MM.1S (cell line): ENCODE results near the gene TGM3.

ENCODE experiments used
- DNase-seq: peaks from one replicate; pipeline ENCODE4 v3.0.0-alpha.2; 2015
- H2AFZ ChIP-seq: fragments of 300-600 bp; sonication (generic); 2 replicates; pipeline ENCODE4 v1.6.0; 2016; ENCODE audit warnings: antibody characterized with exemption, low read length
- H3F3A ChIP-seq: fragments of 300-600 bp; sonication (generic); 2 replicates; pipeline ENCODE4 v1.6.1; 2016; ENCODE audit warnings: mild to moderate bottlenecking, antibody characterized with exemption, low read length, moderate library complexity, mixed read lengths; ENCODE audit not compliant: insufficient read depth
- H3K27ac ChIP-seq: fragments of 300-600 bp; sonication (generic); 2 replicates; pipeline ENCODE4 v1.5.1; 2016; ENCODE audit warnings: mild to moderate bottlenecking, low read length
- H3K27me3 ChIP-seq: fragments of 300-600 bp; sonication (generic); replicated peaks from 2 replicates; pipeline ENCODE4 v1.6.0; 2016; ENCODE audit warnings: low read length; ENCODE audit not compliant: insufficient read depth
- H3K36me3 ChIP-seq: fragments of 300-600 bp; sonication (generic); replicated peaks from 2 replicates; pipeline ENCODE4 v1.6.1; 2016; ENCODE audit warnings: mild to moderate bottlenecking, low read length, mixed read lengths; ENCODE audit not compliant: insufficient read depth
- H3K4me1 ChIP-seq: fragments of 300-600 bp; sonication (generic); 2 replicates; pipeline ENCODE4 v1.6.1; 2016; ENCODE audit warnings: low read length, mixed read lengths
- H3K4me2 ChIP-seq: fragments of 300-600 bp; sonication (generic); 2 replicates; pipeline ENCODE4 v1.6.0; 2016; ENCODE audit warnings: low read depth, low read length
- H3K4me3 ChIP-seq: fragments of 300-600 bp; sonication (generic); 2 replicates; pipeline ENCODE4 v1.5.1; 2016; ENCODE audit warnings: low read length, mixed read lengths
- H3K79me2 ChIP-seq: fragments of 300-600 bp; sonication (generic); 2 replicates; pipeline ENCODE4 v1.6.1; 2016; ENCODE audit warnings: mixed run types, low read length, mixed read lengths
- H3K9ac ChIP-seq: fragments of 300-600 bp; sonication (generic); 2 replicates; pipeline ENCODE4 v1.6.1; 2016; ENCODE audit warnings: low read length, mixed read lengths
- H3K9me2 ChIP-seq: fragments of 300-600 bp; sonication (generic); replicated peaks from 2 replicates; pipeline ENCODE4 v1.6.1; 2016; ENCODE audit warnings: mild to moderate bottlenecking, low read length, mixed read lengths; ENCODE audit not compliant: insufficient read depth
- H3K9me3 ChIP-seq: fragments of 300-600 bp; sonication (generic); replicated peaks from 2 replicates; pipeline ENCODE4 v1.6.1; 2016; ENCODE audit warnings: mild to moderate bottlenecking, low read length, mixed read lengths; ENCODE audit not compliant: insufficient read depth
- H4K20me1 ChIP-seq: fragments of 300-600 bp; sonication (generic); 2 replicates; pipeline ENCODE4 v1.6.1; 2016; ENCODE audit warnings: mild to moderate bottlenecking, low read length, moderate library complexity, mixed read lengths; ENCODE audit not compliant: insufficient read depth
- CTCF ChIP-seq: fragments of 300-600 bp; sonication (generic); IDR thresholded peaks from 2 replicates; pipeline ENCODE4 v1.5.1; 2016; ENCODE audit warnings: antibody characterized with exemption, low read length, mixed read lengths
- EZH2 ChIP-seq: fragments of 300-600 bp; sonication (generic); optimal IDR thresholded peaks from 2 replicates; pipeline ENCODE3; 2017; ENCODE audit warnings: low read depth, mild to moderate bottlenecking, antibody characterized with exemption, low read length, mixed read lengths
- EZH2phosphoT487 ChIP-seq: fragments of 300-600 bp; sonication (generic); IDR thresholded peaks from 2 replicates; pipeline ENCODE4 v1.6.1; 2018; ENCODE audit warnings: antibody characterized with exemption, low read length

Gene TGM3

DNA sequence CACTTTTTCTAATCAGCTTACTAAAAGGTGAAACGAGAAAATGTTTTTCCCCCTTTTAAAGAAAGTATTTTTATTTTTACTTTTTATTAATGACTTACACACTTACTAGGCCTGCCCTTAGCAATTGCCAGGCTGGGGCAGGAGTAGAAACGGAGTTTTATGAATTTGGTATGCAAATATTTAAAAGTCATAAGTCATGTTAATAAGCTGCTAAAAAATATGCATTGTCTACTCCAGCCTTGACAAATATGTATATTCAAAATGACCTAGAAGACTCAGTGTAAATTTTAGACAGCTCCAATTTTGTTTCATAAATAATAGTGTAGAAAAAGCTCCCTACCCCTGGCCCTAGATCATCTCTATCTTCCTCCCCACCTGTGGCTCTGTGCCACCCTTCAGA is 67.4 kb downstream of the TGM3 start:
- Histone ChIP-seq H4K20me1 (no peaks in the 10 kb centered on the region), H3K27me3 (no peaks in the 10 kb centered on the region), H3F3A (no peaks in the 10 kb centered on the region), H3K4me3 (no peak overlapping the region), H3K79me2 (no peaks in the 10 kb centered on the region), H3K9me2 (no peaks in the 10 kb centered on the region), H3K4me1 (no peaks in the 10 kb centered on the region), H2AFZ (no peak overlapping the region), H3K4me2 (no peak overlapping the region), H3K9me3 (no peaks in the 10 kb centered on the region), H3K36me3 (no peaks in the 10 kb centered on the region), H3K27ac (no peak overlapping the region), H3K9ac (no peak overlapping the region)
- DNase-seq, result no peak
- no peak for TF ChIP-seq EZH2
- no peak for TF ChIP-seq CTCF
- no peak for TF ChIP-seq EZH2phosphoT487

- H3K4me1 ChIP-seq, result no peaks in the 10 kb centered on the region
- H3K27ac ChIP-seq, result no peak overlapping the region
- DNase-seq, result no peak
Measured at GRCh38 chr20:2363587-2363986, 67.8 kb downstream of the TGM3 start.

GRCh38 chr20:2364044-2364443 is 68.2 kb downstream of the TGM3 start:
- H3K4me2 ChIP-seq, result no peak overlapping the region
- no peaks in the 10 kb centered on the region for H3K79me2 ChIP-seq
- no peak overlapping the region for H3K27ac ChIP-seq
- H3K4me1 ChIP-seq, result no peaks in the 10 kb centered on the region
- H3K9me3 ChIP-seq, result no peaks in the 10 kb centered on the region
- H2AFZ ChIP-seq, result no peak overlapping the region
- H3K27me3 ChIP-seq, result no peaks in the 10 kb centered on the region
- no peaks in the 10 kb centered on the region for H3F3A ChIP-seq
- no peak overlapping the region for H3K9ac ChIP-seq
- H4K20me1 ChIP-seq, result no peaks in the 10 kb centered on the region
- H3K9me2 ChIP-seq, result no peaks in the 10 kb centered on the region
- H3K4me3 ChIP-seq, result no peak overlapping the region
- no peak for DNase-seq
- no peaks in the 10 kb centered on the region for H3K36me3 ChIP-seq
- TF ChIP-seq EZH2 (no peak), CTCF (no peak), EZH2phosphoT487 (no peak)

More at GRCh38 chr20:2363587-2363986, 67.8 kb downstream of the TGM3 start:
- TF ChIP-seq EZH2phosphoT487 (no peak), CTCF (no peak), EZH2 (no peak)
- Histone ChIP-seq H3F3A (no peaks in the 10 kb centered on the region), H3K9ac (no peak overlapping the region), H3K4me3 (no peak overlapping the region), H3K9me3 (no peaks in the 10 kb centered on the region), H4K20me1 (no peaks in the 10 kb centered on the region), H3K79me2 (no peaks in the 10 kb centered on the region), H2AFZ (no peak overlapping the region), H3K36me3 (no peaks in the 10 kb centered on the region), H3K9me2 (no peaks in the 10 kb centered on the region), H3K4me2 (no peak overlapping the region), H3K27me3 (no peaks in the 10 kb centered on the region)

DNA sequence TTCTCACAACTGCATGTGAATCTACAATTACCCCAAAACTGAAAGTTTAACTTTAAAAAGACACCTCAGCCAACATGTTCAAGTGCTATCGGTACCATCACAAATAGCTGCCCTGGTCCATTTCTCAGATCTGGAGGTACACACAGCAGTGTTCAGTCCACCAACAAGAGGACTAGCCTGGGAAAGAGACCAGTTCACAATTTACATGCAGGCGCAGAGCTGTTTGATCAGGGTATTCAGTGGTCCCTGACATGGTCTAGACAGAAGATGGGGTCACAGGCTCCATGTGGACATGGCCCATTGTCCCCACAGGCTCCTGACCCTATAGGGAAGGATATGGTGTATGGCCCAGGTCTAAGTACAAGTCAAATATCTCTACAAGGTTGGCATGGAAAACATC is 69.3 kb downstream of the TGM3 start:
- Histone ChIP-seq H3K4me2 (no peak overlapping the region), H3K4me1 (no peaks in the 10 kb centered on the region), H3K9me3 (no peaks in the 10 kb centered on the region), H3K79me2 (no peaks in the 10 kb centered on the region), H3K9me2 (no peaks in the 10 kb centered on the region), H3K9ac (no peak overlapping the region), H2AFZ (no peak overlapping the region), H3F3A (no peaks in the 10 kb centered on the region), H4K20me1 (no peaks in the 10 kb centered on the region), H3K27ac (no peak overlapping the region), H3K36me3 (no peaks in the 10 kb centered on the region), H3K4me3 (no peak overlapping the region), H3K27me3 (no peaks in the 10 kb centered on the region)
- no peak for TF ChIP-seq EZH2
- no peak for TF ChIP-seq EZH2phosphoT487
- no peak for TF ChIP-seq CTCF
- DNase-seq, result no peak
